SK-N-SH treated with all-trans-retinoic acid at 6 μM for 48 hours (cell line): ENCODE data around the gene LAMA2.

ENCODE experiments used
- ATAC-seq: fragments of 200-7000 bp; cut with Tn5 transposase; 3 replicates; pipeline ENCODE4 v1.9.1; 2020; ENCODE audit warnings: mild to moderate bottlenecking, moderate library complexity
- ARNTL ChIP-seq: fragments of 450-650 bp; formaldehyde crosslinking; IDR thresholded peaks from 2 replicates; pipeline ENCODE4 v1.5.0; 2020; ENCODE audit warnings: low read depth, mild to moderate bottlenecking, moderate library complexity, borderline replicate concordance
- BACH2 ChIP-seq: fragments of 250-450 bp; sonication (Bioruptor Pico); IDR thresholded peaks from 2 replicates; pipeline ENCODE4 v1.9.0; 2021; ENCODE audit warnings: mild to moderate bottlenecking, borderline replicate concordance
- CREB5 ChIP-seq: fragments of 250-450 bp; sonication (Bioruptor Pico); IDR thresholded peaks from 2 replicates; pipeline ENCODE4 v1.5.1; 2020; ENCODE audit warnings: low read depth, mild to moderate bottlenecking, moderate library complexity
- CSRNP3 ChIP-seq: fragments of 250-450 bp; sonication (Bioruptor Pico); IDR thresholded peaks from 2 replicates; pipeline ENCODE4 v1.5.1; 2021; ENCODE audit warnings: mild to moderate bottlenecking, moderate library complexity
- ESRRG ChIP-seq: fragments of 250-450 bp; sonication (Bioruptor Pico); IDR thresholded peaks from 2 replicates; pipeline ENCODE4 v1.6.1; 2021; ENCODE audit warnings: mild to moderate bottlenecking
- ISL1 ChIP-seq: fragments of 250-450 bp; sonication (Bioruptor Pico); IDR thresholded peaks from 2 replicates; pipeline ENCODE4 v2.1.2; 2022; ENCODE audit warnings: mild to moderate bottlenecking, moderate library complexity
- OSR1 ChIP-seq: fragments of 250-450 bp; sonication (Bioruptor Pico); IDR thresholded peaks from 2 replicates; pipeline ENCODE4 v1.8.0; 2022; ENCODE audit warnings: moderate library complexity, mild to moderate bottlenecking, inconsistent platforms
- POU6F1 ChIP-seq: fragments of 250-450 bp; sonication (Bioruptor Pico); IDR thresholded peaks from 2 replicates; pipeline ENCODE4 v1.8.0; 2021; ENCODE audit warnings: low read depth, mild to moderate bottlenecking, moderate library complexity, borderline replicate concordance
- PPARA ChIP-seq: fragments of 250-450 bp; sonication (Bioruptor Pico); IDR thresholded peaks from 2 replicates; pipeline ENCODE4 v1.5.0; 2020; ENCODE audit warnings: mild to moderate bottlenecking, borderline replicate concordance
- RARB ChIP-seq: fragments of 250-450 bp; sonication (Bioruptor Pico); IDR thresholded peaks from 2 replicates; pipeline ENCODE4 v1.8.0; 2021; ENCODE audit warnings: mild to moderate bottlenecking, moderate library complexity
- SNAI2 ChIP-seq: fragments of 250-450 bp; sonication (Bioruptor Pico); IDR thresholded peaks from 2 replicates; pipeline ENCODE4 v1.5.0; 2020; ENCODE audit warnings: mild to moderate bottlenecking, moderate library complexity
- TOX ChIP-seq: fragments of 250-450 bp; sonication (Bioruptor Pico); IDR thresholded peaks from 2 replicates; pipeline ENCODE4 v1.8.0; 2021; ENCODE audit warnings: mild to moderate bottlenecking, moderate library complexity, borderline replicate concordance
- ZC3H10 ChIP-seq: fragments of 250-450 bp; sonication (Bioruptor Pico); IDR thresholded peaks from 2 replicates; pipeline ENCODE4 v1.5.1; 2021; ENCODE audit warnings: mild to moderate bottlenecking, moderate library complexity
- ZFP3 ChIP-seq: fragments of 250-450 bp; sonication (Bioruptor Pico); IDR thresholded peaks from 2 replicates; pipeline ENCODE4 v1.5.0; 2020; ENCODE audit warnings: mild to moderate bottlenecking, moderate library complexity
- ZFP30 ChIP-seq: fragments of 450-650 bp; formaldehyde crosslinking; IDR thresholded peaks from 2 replicates; pipeline ENCODE4 v1.5.0; 2022; ENCODE audit warnings: mild to moderate bottlenecking, moderate library complexity
- ZNF565 ChIP-seq: fragments of 450-650 bp; formaldehyde crosslinking; conservative IDR thresholded peaks from 2 replicates; pipeline ENCODE4 v1.5.0; 2020; ENCODE audit warnings: low read depth, mild to moderate bottlenecking, moderate library complexity
- ZNF70 ChIP-seq: fragments of 450-650 bp; formaldehyde crosslinking; IDR thresholded peaks from 2 replicates; pipeline ENCODE4 v1.5.0; 2020; ENCODE audit warnings: mild to moderate bottlenecking, moderate library complexity
- ZNF8 ChIP-seq: fragments of 450-650 bp; formaldehyde crosslinking; IDR thresholded peaks from 2 replicates; pipeline ENCODE4 v1.5.0; 2020; ENCODE audit warnings: mild to moderate bottlenecking, moderate library complexity
- TF ChIP-seq, protein P1 (sequence below): fragments of 250-450 bp; sonication (Bioruptor Pico); IDR thresholded peaks from 2 replicates; pipeline ENCODE4 v1.5.0; 2020; ENCODE audit warnings: mild to moderate bottlenecking, moderate library complexity
- TF ChIP-seq, protein P2 (sequence below): fragments of 250-450 bp; sonication (Bioruptor Pico); IDR thresholded peaks from 2 replicates; pipeline ENCODE4 v1.8.0; 2020; ENCODE audit warnings: mild to moderate bottlenecking, moderate library complexity, borderline replicate concordance

The LAMA2 gene

GRCh38 chr6:129345890-129346289, 463.0 kb downstream of the LAMA2 start:
- no peak for TF ChIP-seq ZNF565 (CRISPR knock-in tag)
- TF ChIP-seq, protein P1, sequence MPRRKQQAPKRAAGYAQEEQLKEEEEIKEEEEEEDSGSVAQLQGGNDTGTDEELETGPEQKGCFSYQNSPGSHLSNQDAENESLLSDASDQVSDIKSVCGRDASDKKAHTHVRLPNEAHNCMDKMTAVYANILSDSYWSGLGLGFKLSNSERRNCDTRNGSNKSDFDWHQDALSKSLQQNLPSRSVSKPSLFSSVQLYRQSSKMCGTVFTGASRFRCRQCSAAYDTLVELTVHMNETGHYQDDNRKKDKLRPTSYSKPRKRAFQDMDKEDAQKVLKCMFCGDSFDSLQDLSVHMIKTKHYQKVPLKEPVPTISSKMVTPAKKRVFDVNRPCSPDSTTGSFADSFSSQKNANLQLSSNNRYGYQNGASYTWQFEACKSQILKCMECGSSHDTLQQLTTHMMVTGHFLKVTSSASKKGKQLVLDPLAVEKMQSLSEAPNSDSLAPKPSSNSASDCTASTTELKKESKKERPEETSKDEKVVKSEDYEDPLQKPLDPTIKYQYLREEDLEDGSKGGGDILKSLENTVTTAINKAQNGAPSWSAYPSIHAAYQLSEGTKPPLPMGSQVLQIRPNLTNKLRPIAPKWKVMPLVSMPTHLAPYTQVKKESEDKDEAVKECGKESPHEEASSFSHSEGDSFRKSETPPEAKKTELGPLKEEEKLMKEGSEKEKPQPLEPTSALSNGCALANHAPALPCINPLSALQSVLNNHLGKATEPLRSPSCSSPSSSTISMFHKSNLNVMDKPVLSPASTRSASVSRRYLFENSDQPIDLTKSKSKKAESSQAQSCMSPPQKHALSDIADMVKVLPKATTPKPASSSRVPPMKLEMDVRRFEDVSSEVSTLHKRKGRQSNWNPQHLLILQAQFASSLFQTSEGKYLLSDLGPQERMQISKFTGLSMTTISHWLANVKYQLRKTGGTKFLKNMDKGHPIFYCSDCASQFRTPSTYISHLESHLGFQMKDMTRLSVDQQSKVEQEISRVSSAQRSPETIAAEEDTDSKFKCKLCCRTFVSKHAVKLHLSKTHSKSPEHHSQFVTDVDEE (CRISPR knock-in tag) = no peak
- TF ChIP-seq RARB (CRISPR knock-in tag) = no peak
- TF ChIP-seq ZNF8 (CRISPR knock-in tag) = no peak
- TF ChIP-seq ZNF70 (CRISPR knock-in tag) = no peak
- TF ChIP-seq CREB5 (CRISPR knock-in tag) = no peak
- no peak for TF ChIP-seq ZFP3 (CRISPR knock-in tag)
- no peak for TF ChIP-seq ARNTL (CRISPR knock-in tag)
- no peak for TF ChIP-seq POU6F1 (CRISPR knock-in tag)
- TF ChIP-seq ZC3H10 = no peak
- TF ChIP-seq ISL1 = no peak
- TF ChIP-seq OSR1 (CRISPR knock-in tag) = no peak
- TF ChIP-seq, protein P2, sequence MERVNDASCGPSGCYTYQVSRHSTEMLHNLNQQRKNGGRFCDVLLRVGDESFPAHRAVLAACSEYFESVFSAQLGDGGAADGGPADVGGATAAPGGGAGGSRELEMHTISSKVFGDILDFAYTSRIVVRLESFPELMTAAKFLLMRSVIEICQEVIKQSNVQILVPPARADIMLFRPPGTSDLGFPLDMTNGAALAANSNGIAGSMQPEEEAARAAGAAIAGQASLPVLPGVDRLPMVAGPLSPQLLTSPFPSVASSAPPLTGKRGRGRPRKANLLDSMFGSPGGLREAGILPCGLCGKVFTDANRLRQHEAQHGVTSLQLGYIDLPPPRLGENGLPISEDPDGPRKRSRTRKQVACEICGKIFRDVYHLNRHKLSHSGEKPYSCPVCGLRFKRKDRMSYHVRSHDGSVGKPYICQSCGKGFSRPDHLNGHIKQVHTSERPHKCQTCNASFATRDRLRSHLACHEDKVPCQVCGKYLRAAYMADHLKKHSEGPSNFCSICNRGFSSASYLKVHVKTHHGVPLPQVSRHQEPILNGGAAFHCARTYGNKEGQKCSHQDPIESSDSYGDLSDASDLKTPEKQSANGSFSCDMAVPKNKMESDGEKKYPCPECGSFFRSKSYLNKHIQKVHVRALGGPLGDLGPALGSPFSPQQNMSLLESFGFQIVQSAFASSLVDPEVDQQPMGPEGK = no peak
- no peak for TF ChIP-seq ZFP30 (CRISPR knock-in tag)
- no peak for TF ChIP-seq ESRRG (CRISPR knock-in tag)
- TF ChIP-seq TOX (CRISPR knock-in tag) = no peak
- no peak for TF ChIP-seq BACH2
- ATAC-seq = no peak

GRCh38 chr6:129346964-129347363, 464.0 kb downstream of the LAMA2 start:
- no peak for TF ChIP-seq TOX (CRISPR knock-in tag)
- no peak for TF ChIP-seq CREB5 (CRISPR knock-in tag)
- no peak for ATAC-seq

DNA sequence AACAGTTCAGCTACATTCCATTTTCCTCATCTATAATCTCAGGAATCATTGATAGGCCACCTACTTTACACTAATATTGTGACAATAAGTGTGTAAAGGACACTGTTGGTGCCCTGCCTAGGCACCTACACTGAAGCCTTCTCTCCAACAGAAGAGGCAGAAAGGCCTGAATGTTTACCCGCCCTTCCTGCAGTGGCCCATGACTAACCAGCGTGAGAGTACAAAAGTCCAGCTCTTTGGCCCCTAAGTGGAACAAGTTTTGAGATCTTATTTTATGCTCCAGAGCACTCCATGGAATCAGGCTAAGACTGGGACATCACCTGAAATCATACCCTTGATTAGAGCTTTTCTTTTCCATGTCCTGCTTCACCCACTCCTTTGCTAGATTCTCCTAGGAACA, 467.3 kb downstream of the LAMA2 start:
- no peak for ATAC-seq
- TF ChIP-seq ESRRG (CRISPR knock-in tag) = no peak
- no peak for TF ChIP-seq ZC3H10
- TF ChIP-seq, protein P1 (CRISPR knock-in tag) = no peak
- no peak for TF ChIP-seq BACH2
- no peak for TF ChIP-seq ISL1
- TF ChIP-seq ZFP3 (CRISPR knock-in tag) = no peak
- TF ChIP-seq CSRNP3 = no peak
- TF ChIP-seq, protein P2 = no peak
- no peak for TF ChIP-seq PPARA
- no peak for TF ChIP-seq SNAI2 (CRISPR knock-in tag)
- no peak for TF ChIP-seq ZNF565 (CRISPR knock-in tag)
- no peak for TF ChIP-seq POU6F1 (CRISPR knock-in tag)
